ENCODE data around the gene PLEKHH1. TPM values are rescaled to one million over a fixed set of nuclear protein-coding genes. Genes with fewer than 3 reads are reported as not detected.

Gene PLEKHH1
- total and polyA plus RNA-seq, 8 donors, result 1.2 to 19.2 (median 15.3) TPM

DNA sequence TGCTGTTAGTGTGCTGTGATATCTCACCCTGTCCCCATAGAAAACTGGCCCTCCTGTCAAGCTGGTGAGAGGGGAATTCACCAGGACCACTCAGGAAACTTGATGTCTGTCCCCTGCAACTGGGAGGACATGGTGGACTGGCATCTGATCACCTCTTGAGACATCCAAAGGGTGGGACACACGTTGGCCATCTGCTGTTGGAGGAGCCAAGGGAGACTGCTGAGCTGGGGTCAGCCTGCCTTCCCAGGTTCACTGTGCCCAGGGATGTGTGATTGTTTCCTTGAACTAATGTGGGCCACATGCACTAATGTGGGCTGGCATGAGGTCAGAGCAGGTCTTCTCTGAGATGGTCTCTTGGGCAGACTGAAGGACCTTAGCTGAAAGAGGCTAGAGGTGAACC is 27.8 kb upstream of the PLEKHH1 start:
- Histone ChIP-seq H3K27me3 (no peaks in the 10 kb centered on the region), H3K27ac (no peak overlapping the region), H3K4me3 (no peak overlapping the region), H3K4me1 (peaks cover 0 to 8% of the 10 kb centered on the region in 2 donors), H3K36me3 (no peaks in the 10 kb centered on the region), H3K9me3 (no peaks in the 10 kb centered on the region)
- DNase-seq, result no peak
- TF ChIP-seq, protein P1, sequence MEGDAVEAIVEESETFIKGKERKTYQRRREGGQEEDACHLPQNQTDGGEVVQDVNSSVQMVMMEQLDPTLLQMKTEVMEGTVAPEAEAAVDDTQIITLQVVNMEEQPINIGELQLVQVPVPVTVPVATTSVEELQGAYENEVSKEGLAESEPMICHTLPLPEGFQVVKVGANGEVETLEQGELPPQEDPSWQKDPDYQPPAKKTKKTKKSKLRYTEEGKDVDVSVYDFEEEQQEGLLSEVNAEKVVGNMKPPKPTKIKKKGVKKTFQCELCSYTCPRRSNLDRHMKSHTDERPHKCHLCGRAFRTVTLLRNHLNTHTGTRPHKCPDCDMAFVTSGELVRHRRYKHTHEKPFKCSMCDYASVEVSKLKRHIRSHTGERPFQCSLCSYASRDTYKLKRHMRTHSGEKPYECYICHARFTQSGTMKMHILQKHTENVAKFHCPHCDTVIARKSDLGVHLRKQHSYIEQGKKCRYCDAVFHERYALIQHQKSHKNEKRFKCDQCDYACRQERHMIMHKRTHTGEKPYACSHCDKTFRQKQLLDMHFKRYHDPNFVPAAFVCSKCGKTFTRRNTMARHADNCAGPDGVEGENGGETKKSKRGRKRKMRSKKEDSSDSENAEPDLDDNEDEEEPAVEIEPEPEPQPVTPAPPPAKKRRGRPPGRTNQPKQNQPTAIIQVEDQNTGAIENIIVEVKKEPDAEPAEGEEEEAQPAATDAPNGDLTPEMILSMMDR (IDR thresholded peaks at IDR 0.05), result no peak
- intact Hi-C loops (cut with DNase I), result no loop called here
- no peak for ATAC-seq

DNA sequence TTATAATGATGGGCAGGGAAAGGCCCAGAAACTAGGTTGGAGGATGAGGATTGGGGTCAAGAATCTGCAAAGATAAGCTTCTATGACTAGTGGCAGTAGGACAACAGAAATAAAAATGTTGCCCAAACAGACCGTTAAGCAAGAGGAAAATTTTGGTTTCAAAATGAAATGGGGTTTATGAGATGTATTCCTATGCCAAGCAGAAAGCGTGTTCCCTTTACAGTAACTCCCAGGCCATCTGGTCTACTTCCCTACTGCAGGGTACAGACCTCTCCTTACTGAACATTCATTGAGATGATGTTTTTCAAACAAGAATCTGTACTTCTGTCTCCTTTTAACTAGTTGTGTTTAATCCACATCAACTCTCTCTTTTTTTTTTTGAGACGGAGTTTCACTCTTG is 24.1 kb upstream of the PLEKHH1 start:
- intact Hi-C loops (cut with DNase I), result no loop called here
- ATAC-seq, result no peak
- Histone ChIP-seq H3K4me3 (no peak overlapping the region), H3K4me1 (peaks cover 0 to 19% of the 10 kb centered on the region in 2 donors), H3K36me3 (no peaks in the 10 kb centered on the region), H3K27ac (no peak overlapping the region), H3K27me3 (no peaks in the 10 kb centered on the region), H3K9me3 (no peaks in the 10 kb centered on the region)
- DNase-seq, result no peak
- TF ChIP-seq, protein P1 (IDR thresholded peaks at IDR 0.05), result no peak

DNA sequence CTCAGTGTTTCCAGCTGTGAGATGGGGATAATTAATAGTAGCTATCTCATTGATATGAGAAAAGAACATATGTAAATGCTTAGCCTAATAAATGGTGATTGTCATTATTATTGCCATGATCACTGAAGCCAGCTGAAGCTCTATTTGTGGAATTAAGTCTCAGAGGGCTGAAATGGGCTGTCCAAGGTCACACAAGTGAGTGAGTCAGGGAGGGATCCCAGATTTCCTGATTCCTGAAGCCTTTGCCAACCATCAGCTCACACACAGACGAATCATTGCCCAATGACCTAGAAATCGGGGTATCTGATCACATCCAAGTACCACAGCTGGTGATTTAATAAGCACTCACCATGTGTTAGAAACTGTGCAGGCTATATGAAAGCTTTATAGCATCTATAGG is 23.0 kb upstream of the PLEKHH1 start:
- TF ChIP-seq, protein P1 (IDR thresholded peaks at IDR 0.05), result no peak
- intact Hi-C loops (cut with DNase I), result no loop called here

GRCh38 chr14:67510836-67511235 is 22.3 kb upstream of the PLEKHH1 start:
- Histone ChIP-seq H3K4me1 (peaks cover 0 to 30% of the 10 kb centered on the region in 2 donors), H3K4me3 (no peak overlapping the region), H3K9me3 (no peaks in the 10 kb centered on the region), H3K27ac (no peak overlapping the region), H3K36me3 (no peaks in the 10 kb centered on the region), H3K27me3 (no peaks in the 10 kb centered on the region)
- TF ChIP-seq, protein P1 (IDR thresholded peaks at IDR 0.05), result no peak
- intact Hi-C loops (cut with DNase I), result no loop called here
- DNase-seq, result no peak
- ATAC-seq, result no peak

More for the DNA sequence above, 23.0 kb upstream of the PLEKHH1 start:
- Histone ChIP-seq H3K27me3 (no peaks in the 10 kb centered on the region), H3K4me3 (no peak overlapping the region), H3K36me3 (no peaks in the 10 kb centered on the region), H3K27ac (no peak overlapping the region), H3K9me3 (no peaks in the 10 kb centered on the region), H3K4me1 (peaks cover 0 to 25% of the 10 kb centered on the region in 2 donors)
- DNase-seq, result no peak
- no peak for ATAC-seq

- intact Hi-C loops (cut with DNase I), result no loop called here
- no peak for ATAC-seq
- H3K4me3 ChIP-seq, result no peak overlapping the region
- peaks cover 0 to 44% of the 10 kb centered on the region in 2 donors for H3K4me1 ChIP-seq
- H3K27me3 ChIP-seq, result no peaks in the 10 kb centered on the region
- H3K9me3 ChIP-seq, result no peaks in the 10 kb centered on the region
- no peak for DNase-seq
- no peaks in the 10 kb centered on the region for H3K36me3 ChIP-seq
- no peak overlapping the region for H3K27ac ChIP-seq
- TF ChIP-seq, protein P1 (IDR thresholded peaks at IDR 0.05), result no peak
These were observed 20.4 kb upstream of the PLEKHH1 start for GRCh38 chr14:67512463-67513310.
